Loucy (cell line): ENCODE results near the gene USP16.

Experiments used
- CTCF ChIP-seq: fragments of 200-600 bp; sonication (generic); conservative IDR thresholded peaks from 2 replicates; pipeline ENCODE4 v1.5.1; 2014; ENCODE audit warnings: mild to moderate bottlenecking, antibody characterized with exemption, low read length
- EZH2phosphoT487 ChIP-seq: fragments of 200-600 bp; IDR thresholded peaks from 2 replicates; pipeline ENCODE4 v1.6.1; 2018; ENCODE audit warnings: antibody characterized with exemption, mild to moderate bottlenecking, moderate library complexity, borderline replicate concordance

- no peak for TF ChIP-seq CTCF
- TF ChIP-seq EZH2phosphoT487: no peak
Measured at GRCh38 chr21:29053656-29054055, 29.2 kb downstream of the USP16 start.
